Activated naive CD8-positive, alpha-beta T cell treated with anti-CD3 and anti-CD28 coated beads, Interleukin-2, amount 50 U/mL, for 24 hours (primary cell): Measurements from ENCODE around the gene GNAL.
"Not testable (repeated sequence)": the region's sequence is repeated elsewhere in the genome, so short reads cannot be mapped to it uniquely, and the experiment has no call there.

Experiments
- ATAC-seq: fragments of 150-1000 bp; cut with Tn5 transposase; one replicate; pipeline ENCODE4 v1.10.0; 2021
- DNase-seq: peaks from one replicate; pipeline ENCODE4 v3.0.0; 2021
- H3K27ac Mint-ChIP-seq: one replicate; pipeline ENCODE4 v1.8.0; 2021; ENCODE audit warnings: mild to moderate bottlenecking, mixed read lengths
- H3K27me3 Mint-ChIP-seq: one replicate; pipeline ENCODE4 v1.8.0; 2021; ENCODE audit warnings: mixed read lengths
- H3K36me3 Mint-ChIP-seq: one replicate; pipeline ENCODE4 v1.8.0; 2021; ENCODE audit warnings: low read depth, mixed read lengths
- H3K4me1 Mint-ChIP-seq: one replicate; pipeline ENCODE4 v1.8.0; 2021; ENCODE audit warnings: mixed read lengths
- H3K4me3 Mint-ChIP-seq: one replicate; pipeline ENCODE4 v1.8.0; 2021; ENCODE audit warnings: mild to moderate bottlenecking, moderate library complexity, mixed read lengths
- H3K9me3 Mint-ChIP-seq: one replicate; pipeline ENCODE4 v1.8.0; 2021; ENCODE audit warnings: mixed read lengths

The GNAL gene

DNA sequence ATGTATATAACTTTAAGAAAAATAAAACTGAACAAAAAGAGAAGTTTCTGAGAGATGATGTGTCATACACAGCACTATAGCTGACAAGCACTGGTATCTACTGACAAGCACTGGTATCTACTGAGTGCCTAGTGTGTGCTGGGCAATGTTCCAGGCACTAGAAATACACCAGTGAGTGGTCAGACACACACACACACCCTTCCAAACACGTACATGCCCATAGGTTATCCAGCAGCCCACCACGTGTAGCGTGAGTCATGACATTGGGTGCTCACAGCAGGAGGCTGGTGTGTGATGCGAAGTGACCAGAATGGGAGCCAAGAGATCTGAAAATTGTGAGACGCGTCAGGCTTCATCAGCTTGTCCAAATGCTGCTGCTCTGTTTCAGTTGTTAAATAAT is 12.2 kb upstream of the GNAL start:
- H3K27me3 Mint-ChIP-seq = peaks cover 20% of the 10 kb centered on the region
- no peak for DNase-seq
- H3K36me3 Mint-ChIP-seq = no peaks in the 10 kb centered on the region
- no peaks in the 10 kb centered on the region for H3K4me1 Mint-ChIP-seq
- no peak for ATAC-seq
- H3K4me3 Mint-ChIP-seq = no peak overlapping the region
- no peak overlapping the region for H3K27ac Mint-ChIP-seq
- no peaks in the 10 kb centered on the region for H3K9me3 Mint-ChIP-seq

DNA sequence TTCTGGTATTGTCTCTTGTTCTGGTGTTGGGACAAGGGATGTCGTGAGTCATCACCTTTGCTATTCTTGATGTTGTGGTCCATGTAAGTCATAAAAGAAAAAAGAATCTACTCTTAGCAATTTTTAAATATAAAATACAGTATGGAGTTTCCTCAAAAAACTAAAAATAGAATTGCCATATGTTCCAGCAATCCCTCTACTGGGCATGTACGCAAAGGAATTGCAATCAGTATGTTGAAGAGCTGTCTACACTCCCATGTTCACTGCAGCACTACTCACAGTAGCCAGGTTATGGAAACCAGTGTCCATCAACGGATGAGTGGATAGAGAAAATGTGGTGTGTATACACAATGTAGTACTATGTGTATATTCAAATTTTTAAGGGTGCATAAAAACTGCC is 10.9 kb upstream of the GNAL start:
- DNase-seq (no peak), ATAC-seq (no peak)
- no peak overlapping the region for H3K4me3 Mint-ChIP-seq
- no peaks in the 10 kb centered on the region for H3K4me1 Mint-ChIP-seq
- no peaks in the 10 kb centered on the region for H3K9me3 Mint-ChIP-seq
- H3K27me3 Mint-ChIP-seq = peaks cover 27% of the 10 kb centered on the region
- H3K36me3 Mint-ChIP-seq = no peaks in the 10 kb centered on the region
- H3K27ac Mint-ChIP-seq = no peak overlapping the region

DNA sequence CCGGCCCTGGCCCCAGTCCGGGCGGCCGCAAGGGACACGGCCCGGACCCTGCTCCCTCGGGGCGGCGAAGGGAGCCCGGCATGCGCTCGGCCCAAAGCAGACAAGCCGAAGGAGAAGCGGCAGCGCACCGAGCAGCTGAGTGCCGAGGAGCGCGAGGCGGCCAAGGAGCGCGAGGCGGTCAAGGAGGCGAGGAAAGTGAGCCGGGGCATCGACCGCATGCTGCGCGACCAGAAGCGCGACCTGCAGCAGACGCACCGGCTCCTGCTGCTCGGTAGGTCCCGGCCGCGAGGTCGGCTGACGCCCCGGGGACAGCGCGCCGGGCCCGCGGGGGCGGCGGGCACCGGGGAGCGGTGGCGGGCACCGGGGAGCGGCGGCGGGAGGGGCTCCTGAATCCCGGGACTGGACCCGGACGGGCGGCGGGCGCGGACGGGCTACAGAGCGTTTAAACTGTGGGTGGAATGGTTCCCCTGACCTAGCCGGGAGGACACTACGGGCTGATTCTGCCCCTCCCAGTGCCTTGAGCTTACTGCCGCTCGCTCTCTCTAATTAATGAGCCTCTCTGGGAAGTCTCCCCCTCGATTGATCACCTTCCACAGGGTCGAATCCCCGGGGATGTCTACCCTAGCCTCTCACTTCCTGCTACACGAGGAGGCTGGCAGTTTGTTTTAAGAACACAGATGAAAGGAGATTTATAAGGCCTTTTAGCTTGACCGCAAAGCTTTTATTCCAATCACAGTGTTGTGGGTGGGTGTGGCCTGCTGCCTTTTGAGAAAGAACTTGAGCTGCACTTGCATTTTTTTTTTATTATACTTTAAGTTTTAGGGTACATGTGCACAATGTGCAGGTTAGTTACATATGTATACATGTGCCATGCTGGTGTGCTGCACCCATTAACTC is 853 bp downstream of the GNAL start:
- no peaks in the 10 kb centered on the region for H3K36me3 Mint-ChIP-seq
- no peak overlapping the region for H3K27ac Mint-ChIP-seq
- H3K9me3 Mint-ChIP-seq = peaks cover 4% of the 10 kb centered on the region
- DNase-seq (peak; percentile 16), ATAC-seq (peak; percentile 37)
- peak overlapping the region; percentile 34 for H3K4me3 Mint-ChIP-seq
- peaks cover 8% of the 10 kb centered on the region for H3K4me1 Mint-ChIP-seq
- peaks cover 58% of the 10 kb centered on the region for H3K27me3 Mint-ChIP-seq

DNA sequence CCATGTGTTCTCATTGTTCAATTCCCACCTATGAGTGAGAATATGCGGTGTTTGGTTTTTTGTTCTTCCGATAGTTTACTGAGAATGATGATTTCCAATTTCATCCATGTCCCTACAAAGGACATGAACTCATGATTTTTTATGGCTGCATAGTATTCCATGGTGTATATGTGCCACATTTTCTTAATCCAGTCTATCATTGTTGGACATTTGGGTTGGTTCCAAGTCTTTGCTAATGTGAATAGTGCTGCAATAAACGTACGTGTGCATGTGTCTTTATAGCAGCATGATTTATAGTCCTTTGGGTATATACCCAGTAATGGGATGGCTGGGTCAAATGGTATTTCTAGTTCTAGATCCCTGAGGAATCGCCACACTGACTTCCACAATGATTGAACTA is 1.6 kb downstream of the GNAL start:
- not testable (repeated sequence) for H3K36me3 Mint-ChIP-seq, H3K9me3 Mint-ChIP-seq, DNase-seq, H3K4me3 Mint-ChIP-seq, ATAC-seq, H3K27ac Mint-ChIP-seq, H3K4me1 Mint-ChIP-seq
- H3K27me3 Mint-ChIP-seq = peaks cover 62% of the 10 kb centered on the region

DNA sequence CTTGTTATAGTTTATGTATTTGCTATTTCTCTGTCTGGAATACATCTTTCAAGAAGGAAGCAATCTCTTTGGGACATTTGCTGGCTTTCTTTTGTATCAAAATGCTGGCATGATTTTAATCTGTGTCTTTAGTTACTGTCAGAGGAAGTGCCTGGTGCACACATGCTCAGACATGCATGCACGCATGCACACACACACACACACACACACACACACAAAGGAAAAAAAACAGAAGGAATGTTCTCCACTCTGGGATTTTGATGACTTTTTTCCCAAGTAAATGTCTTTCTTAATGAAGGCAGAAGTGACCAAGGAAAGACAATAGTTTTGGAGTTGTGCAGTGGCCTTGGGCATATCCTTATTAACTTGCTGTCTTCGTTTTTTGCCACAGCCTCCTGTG is 6.7 kb downstream of the GNAL start:
- Mint-ChIP-seq H3K9me3 (no peaks in the 10 kb centered on the region), H3K4me1 (no peaks in the 10 kb centered on the region), H3K4me3 (no peak overlapping the region), H3K27me3 (peaks cover 38% of the 10 kb centered on the region), H3K27ac (no peak overlapping the region), H3K36me3 (no peaks in the 10 kb centered on the region)
- DNase-seq (no peak), ATAC-seq (no peak)

DNA sequence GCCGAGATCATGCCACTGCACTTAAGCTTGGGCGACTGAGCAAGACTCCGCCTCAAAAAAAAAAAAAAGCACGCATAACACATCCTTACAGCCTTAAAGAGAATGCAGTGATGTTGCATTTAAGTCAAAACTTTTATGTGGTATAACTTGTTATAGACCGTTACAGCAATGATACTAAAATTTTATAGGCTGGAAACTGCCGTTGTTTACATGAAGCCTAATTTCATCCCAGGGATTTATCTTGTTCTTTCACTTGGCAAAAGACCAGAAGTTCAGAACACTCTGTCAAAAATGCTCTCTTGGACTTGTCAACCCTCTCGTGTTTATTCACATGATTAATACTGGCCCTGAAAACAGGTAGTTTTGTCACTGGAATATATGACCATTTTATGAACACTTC is 7.4 kb downstream of the GNAL start:
- DNase-seq = no peak
- no peak overlapping the region for H3K4me3 Mint-ChIP-seq
- H3K36me3 Mint-ChIP-seq = no peaks in the 10 kb centered on the region
- H3K9me3 Mint-ChIP-seq = no peaks in the 10 kb centered on the region
- peaks cover 40% of the 10 kb centered on the region for H3K27me3 Mint-ChIP-seq
- no peak for ATAC-seq
- no peaks in the 10 kb centered on the region for H3K4me1 Mint-ChIP-seq
- no peak overlapping the region for H3K27ac Mint-ChIP-seq

DNA sequence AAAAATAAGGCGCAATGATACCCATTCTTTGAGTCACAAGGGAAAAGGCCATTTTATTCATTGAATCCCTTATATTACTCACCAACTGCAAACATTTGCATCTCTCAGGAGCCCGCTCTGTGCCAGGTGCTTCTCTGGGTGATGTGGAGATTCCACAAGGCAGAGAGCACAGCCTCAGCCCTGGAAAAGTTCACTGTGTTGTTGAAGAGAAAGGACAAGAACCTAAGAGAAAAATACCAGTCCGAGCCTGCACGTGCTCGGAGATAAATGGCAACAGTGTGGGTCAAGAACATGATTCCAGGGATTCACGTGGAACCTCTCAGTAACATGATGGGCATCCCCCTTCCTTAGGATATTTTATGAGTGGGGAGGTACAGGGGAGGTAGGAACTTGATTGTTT is 11.8 kb downstream of the GNAL start:
- Mint-ChIP-seq H3K27me3 (peaks cover 13% of the 10 kb centered on the region), H3K27ac (no peak overlapping the region), H3K4me1 (no peaks in the 10 kb centered on the region), H3K4me3 (no peak overlapping the region), H3K36me3 (no peaks in the 10 kb centered on the region), H3K9me3 (no peaks in the 10 kb centered on the region)
- DNase-seq = no peak
- no peak for ATAC-seq

DNA sequence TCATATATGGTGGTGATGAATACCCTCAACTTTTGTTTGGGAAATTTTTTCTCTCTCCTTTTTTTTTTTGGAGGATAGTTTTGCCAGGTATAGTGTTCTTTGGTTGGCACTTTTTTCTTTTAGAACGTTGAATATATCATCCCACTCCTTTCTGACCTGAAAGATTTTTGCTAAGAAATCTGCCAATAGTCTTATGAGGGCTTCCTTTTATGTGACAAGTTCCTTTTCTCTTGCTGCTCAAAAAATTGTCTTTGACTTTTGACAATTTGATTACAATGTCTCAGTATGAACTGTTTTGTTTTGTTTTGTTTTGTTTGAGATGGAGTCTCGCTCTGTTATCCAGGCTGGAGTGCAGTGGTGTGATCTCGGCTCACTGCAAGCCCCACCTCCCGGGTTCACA is 21.5 kb downstream of the GNAL start:
- ATAC-seq (no peak), DNase-seq (no peak)
- no peak overlapping the region for H3K27ac Mint-ChIP-seq
- no peaks in the 10 kb centered on the region for H3K36me3 Mint-ChIP-seq
- H3K4me3 Mint-ChIP-seq = no peak overlapping the region
- H3K27me3 Mint-ChIP-seq = peaks cover 26% of the 10 kb centered on the region
- no peaks in the 10 kb centered on the region for H3K4me1 Mint-ChIP-seq
- peaks cover 4% of the 10 kb centered on the region for H3K9me3 Mint-ChIP-seq

DNA sequence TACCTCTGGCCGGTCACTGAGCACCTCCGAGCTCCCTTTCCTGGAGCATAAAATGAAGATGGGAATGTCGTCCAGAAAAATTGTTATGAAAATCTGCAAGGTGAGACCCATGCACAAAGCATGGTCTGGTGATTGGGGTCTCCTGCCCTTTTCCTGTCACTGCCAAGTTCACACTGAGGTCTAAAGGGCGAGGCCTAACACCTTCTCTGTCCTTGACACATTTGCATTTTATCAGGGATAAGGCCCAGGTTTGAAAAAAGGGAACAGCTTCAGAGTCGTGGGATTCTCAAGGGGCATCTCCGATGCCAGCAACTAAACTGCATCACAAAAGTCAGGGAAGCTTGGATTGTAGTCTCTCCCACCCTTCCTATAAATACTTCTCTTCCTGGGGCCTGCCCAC is 24.7 kb downstream of the GNAL start:
- DNase-seq (no peak), ATAC-seq (no peak)
- H3K9me3 Mint-ChIP-seq = peaks cover 4% of the 10 kb centered on the region
- H3K36me3 Mint-ChIP-seq = no peaks in the 10 kb centered on the region
- H3K27ac Mint-ChIP-seq = no peak overlapping the region
- H3K4me3 Mint-ChIP-seq = no peak overlapping the region
- H3K4me1 Mint-ChIP-seq = no peaks in the 10 kb centered on the region
- H3K27me3 Mint-ChIP-seq = peaks cover 18% of the 10 kb centered on the region

DNA sequence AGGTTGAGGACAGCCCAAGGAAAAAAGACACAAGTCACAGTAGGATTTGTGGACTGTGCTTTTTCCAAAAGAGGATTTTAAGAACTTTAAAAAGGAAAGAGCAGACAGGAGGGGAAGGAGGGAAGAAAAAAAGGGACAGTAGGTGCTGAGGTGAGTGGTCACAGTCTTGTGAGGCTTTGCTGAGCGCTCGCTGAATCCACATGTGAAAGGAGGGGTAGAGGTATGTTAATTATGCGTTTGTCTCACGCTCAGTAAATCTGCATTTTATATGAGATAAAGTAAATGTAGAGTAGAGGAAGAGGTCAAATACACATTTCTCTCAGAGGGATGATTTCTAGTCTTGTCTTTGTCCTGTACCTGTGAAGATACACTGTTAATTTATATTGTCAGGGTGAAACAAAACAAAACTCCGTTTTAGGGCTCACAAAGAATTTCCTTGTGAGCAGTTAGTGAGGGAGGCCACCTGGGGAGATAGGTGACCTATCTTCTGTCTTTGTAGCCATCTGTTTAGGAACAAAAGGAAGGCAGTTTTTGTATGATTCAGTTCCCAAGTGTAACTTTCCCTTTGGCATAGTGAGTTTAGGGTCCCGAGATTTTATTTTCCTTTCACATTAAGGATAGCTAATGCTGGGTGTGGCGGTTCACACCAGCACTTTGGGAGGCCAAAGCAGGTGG is 25.3 kb downstream of the GNAL start:
- H3K27me3 Mint-ChIP-seq = peaks cover 16% of the 10 kb centered on the region
- ATAC-seq = no peak
- no peak overlapping the region for H3K4me3 Mint-ChIP-seq
- H3K36me3 Mint-ChIP-seq = no peaks in the 10 kb centered on the region
- DNase-seq = no peak
- H3K9me3 Mint-ChIP-seq = peaks cover 4% of the 10 kb centered on the region
- no peak overlapping the region for H3K27ac Mint-ChIP-seq
- no peaks in the 10 kb centered on the region for H3K4me1 Mint-ChIP-seq

DNA sequence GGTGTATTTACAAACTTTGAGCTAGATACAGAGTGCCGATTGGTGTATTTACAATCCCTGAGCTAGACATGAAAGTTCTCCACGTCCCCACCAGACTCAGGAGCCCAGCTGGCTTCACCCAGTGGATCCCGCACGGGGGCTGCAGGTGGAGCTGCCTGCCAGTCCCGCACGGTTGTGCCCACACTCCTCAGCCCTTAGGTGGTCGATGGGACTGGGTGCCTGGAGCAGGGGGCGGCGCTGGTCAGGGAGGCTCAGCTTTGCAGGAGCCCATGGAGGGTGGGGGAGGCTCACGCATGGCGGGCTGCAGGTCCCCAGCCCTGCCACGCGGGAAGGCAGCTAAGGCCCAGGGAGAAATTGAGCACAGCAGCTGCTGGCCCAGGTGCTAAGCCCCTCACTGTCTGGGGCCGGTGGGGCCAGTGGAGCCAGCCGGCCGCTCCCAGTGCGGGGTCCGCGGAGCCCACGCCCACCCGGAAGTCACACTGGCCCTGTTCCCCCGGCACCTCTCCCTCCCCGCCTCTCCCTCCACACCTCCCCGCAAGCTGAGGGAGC is 27.8 kb downstream of the GNAL start:
- not testable (repeated sequence) for DNase-seq, H3K4me1 Mint-ChIP-seq, ATAC-seq, H3K27me3 Mint-ChIP-seq, H3K27ac Mint-ChIP-seq, H3K9me3 Mint-ChIP-seq, H3K36me3 Mint-ChIP-seq, H3K4me3 Mint-ChIP-seq

DNA sequence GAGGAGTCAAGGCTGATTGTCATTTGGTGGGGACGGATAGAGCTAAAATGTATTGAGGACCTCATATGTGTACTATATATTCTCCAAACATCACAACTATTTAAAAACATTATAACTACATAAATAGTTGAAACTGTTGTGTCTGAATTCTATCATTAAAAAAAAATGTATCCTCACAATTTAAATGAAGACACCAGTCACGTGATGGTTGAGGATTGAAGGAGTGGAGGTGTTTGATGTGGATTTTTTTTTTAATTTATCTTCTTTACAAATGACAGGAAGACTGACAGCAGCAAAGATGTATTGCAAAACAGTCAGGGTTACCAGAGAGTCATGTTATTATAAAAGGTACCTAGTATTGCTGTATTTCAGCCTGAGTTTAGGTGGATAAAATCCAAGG is 30.0 kb downstream of the GNAL start:
- no peak overlapping the region for H3K4me3 Mint-ChIP-seq
- ATAC-seq (no peak), DNase-seq (no peak)
- H3K36me3 Mint-ChIP-seq = no peaks in the 10 kb centered on the region
- H3K27me3 Mint-ChIP-seq = peaks cover 5% of the 10 kb centered on the region
- H3K27ac Mint-ChIP-seq = no peak overlapping the region
- no peaks in the 10 kb centered on the region for H3K9me3 Mint-ChIP-seq
- H3K4me1 Mint-ChIP-seq = no peaks in the 10 kb centered on the region

DNA sequence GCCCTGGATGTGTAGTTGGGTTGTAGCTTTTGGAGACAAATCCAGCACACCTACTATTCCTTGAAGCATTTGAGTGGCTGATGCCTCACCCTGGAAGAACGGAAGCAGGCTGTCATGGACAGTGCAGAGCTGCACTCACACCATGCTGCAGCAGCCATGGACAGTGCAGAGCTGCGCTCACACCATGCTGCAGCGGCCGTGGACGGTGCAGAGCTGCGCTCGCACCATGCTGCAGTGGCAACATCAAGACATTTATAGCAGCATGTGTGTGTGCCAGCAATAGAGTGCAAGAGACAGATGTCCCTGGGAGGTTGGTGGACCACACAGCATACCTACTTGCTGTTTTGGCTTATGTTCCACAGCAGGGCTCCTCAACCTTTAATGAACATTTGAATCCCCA is 30.6 kb downstream of the GNAL start:
- H3K36me3 Mint-ChIP-seq = no peaks in the 10 kb centered on the region
- no peak overlapping the region for H3K4me3 Mint-ChIP-seq
- H3K27ac Mint-ChIP-seq = no peak overlapping the region
- no peaks in the 10 kb centered on the region for H3K4me1 Mint-ChIP-seq
- DNase-seq (no peak), ATAC-seq (no peak)
- no peaks in the 10 kb centered on the region for H3K9me3 Mint-ChIP-seq
- H3K27me3 Mint-ChIP-seq = peaks cover 5% of the 10 kb centered on the region

DNA sequence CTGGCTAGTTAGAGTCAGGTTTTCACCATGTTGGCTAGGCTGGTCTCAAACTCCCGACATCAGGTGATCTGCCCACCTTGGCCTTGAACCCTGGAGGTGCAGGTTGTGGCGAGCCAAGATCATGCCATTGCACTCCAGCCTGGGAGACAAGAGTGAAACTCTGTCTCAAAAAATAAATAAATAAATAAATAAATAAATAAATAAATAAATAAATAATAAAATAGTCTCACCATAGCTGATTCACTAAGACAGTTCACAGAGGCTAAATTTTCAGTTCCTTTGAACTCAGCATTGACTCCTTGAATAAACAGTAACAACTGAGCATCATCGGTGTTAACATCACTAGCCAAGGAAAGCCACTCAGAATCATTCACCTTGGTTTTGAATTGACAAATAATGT is 32.7 kb downstream of the GNAL start:
- no peaks in the 10 kb centered on the region for H3K27me3 Mint-ChIP-seq
- H3K36me3 Mint-ChIP-seq = no peaks in the 10 kb centered on the region

DNA sequence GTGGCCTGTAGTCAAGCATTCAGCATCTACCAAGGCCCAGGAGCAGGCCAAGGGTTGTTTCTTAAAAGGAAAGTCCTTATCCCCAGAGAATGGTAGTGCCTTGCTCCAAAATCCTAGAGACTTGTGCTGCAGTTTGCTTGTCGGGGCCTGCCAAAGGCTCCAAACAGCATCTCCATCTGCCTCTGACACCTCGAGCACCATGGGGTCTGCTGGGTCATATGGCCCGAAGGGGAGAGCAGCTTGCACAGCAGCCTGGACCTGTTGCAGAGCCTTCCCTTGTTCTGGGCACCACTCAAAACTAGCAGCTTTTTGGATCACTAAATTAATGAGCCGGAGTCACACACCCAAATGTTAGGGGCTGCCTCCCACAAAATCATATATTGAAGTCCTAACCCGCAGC is 35.7 kb downstream of the GNAL start:
- Mint-ChIP-seq H3K36me3 (no peaks in the 10 kb centered on the region), H3K27ac (no peak overlapping the region), H3K4me1 (no peaks in the 10 kb centered on the region), H3K9me3 (no peaks in the 10 kb centered on the region), H3K4me3 (no peak overlapping the region), H3K27me3 (peaks cover 1% of the 10 kb centered on the region)
- no peak for DNase-seq
- ATAC-seq = no peak

More for the DNA sequence above, 32.7 kb downstream of the GNAL start:
- DNase-seq (no peak), ATAC-seq (no peak)
- no peak overlapping the region for H3K4me3 Mint-ChIP-seq
- no peaks in the 10 kb centered on the region for H3K9me3 Mint-ChIP-seq
- H3K27ac Mint-ChIP-seq = no peak overlapping the region
- H3K4me1 Mint-ChIP-seq = no peaks in the 10 kb centered on the region
